HepG2 (cell line): ENCODE results near the gene FLACC1. TPM values are rescaled to one million over a fixed set of nuclear protein-coding genes. Genes with fewer than 3 reads are reported as not detected.

Experiments used
- ARHGAP35 ChIP-seq: sonication (generic); formaldehyde crosslinking; IDR thresholded peaks from 2 replicates; pipeline ENCODE4 v1.9.0; 2022; ENCODE audit warnings: mild to moderate bottlenecking, inconsistent platforms, moderate library complexity, missing genetic modification reagents, borderline replicate concordance
- ERF ChIP-seq: IDR thresholded peaks from 2 replicates; pipeline ENCODE4 v1.6.1; 2018; ENCODE audit warnings: missing biosample characterization, missing genetic modification reagents
- FOXA3 ChIP-seq: IDR thresholded peaks from 2 replicates; pipeline ENCODE4 v1.6.1; 2016; ENCODE audit warnings: missing genetic modification reagents, missing compliant biosample characterization
- GABPB1 ChIP-seq: IDR thresholded peaks from 2 replicates; pipeline ENCODE4 v1.6.1; 2016; ENCODE audit warnings: mild to moderate bottlenecking, missing genetic modification reagents, moderate library complexity, missing compliant biosample characterization
- KDM5A ChIP-seq: fragments of 200-600 bp; sonication (generic); IDR thresholded peaks from 2 replicates; pipeline ENCODE4 v1.7.0; 2018; ENCODE audit warnings: antibody characterized with exemption, mild to moderate bottlenecking, low read length, borderline replicate concordance
- NFYB ChIP-seq: sonication (generic); formaldehyde crosslinking; IDR thresholded peaks from 2 replicates; pipeline ENCODE4 v1.4.0; 2020; ENCODE audit warnings: missing genetic modification reagents
- PRPF4 ChIP-seq: fragments of 200-400 bp; formaldehyde crosslinking; IDR thresholded peaks from 2 replicates; pipeline ENCODE4 v1.6.1; 2016; ENCODE audit warnings: low read length, low read depth; ENCODE audit not compliant: poor library complexity, severe bottlenecking
- RFX3 ChIP-seq: IDR thresholded peaks from 2 replicates; pipeline ENCODE4 v1.6.1; 2016; ENCODE audit warnings: missing biosample characterization, missing genetic modification reagents
- TCF12 ChIP-seq, 2 experiments: fragments of 450-650 bp in 1 of 2; sonication (generic) in 1 of 2; formaldehyde crosslinking in 1 of 2; IDR thresholded peaks; 2 replicates each; pipeline versions ENCODE4 v1.6.1 to v1.8.0; 2017 to 2022; ENCODE audit warnings: antibody characterized with exemption in 1 of 2, mild to moderate bottlenecking in 1 of 2, missing genetic modification reagents in 1 of 2, moderate library complexity in 1 of 2
- ZBTB37 ChIP-seq: sonication (generic); formaldehyde crosslinking; IDR thresholded peaks from 2 replicates; pipeline ENCODE4 v1.4.0; 2020; ENCODE audit warnings: mild to moderate bottlenecking, missing genetic modification reagents
- ZNF382 ChIP-seq: sonication (generic); formaldehyde crosslinking; IDR thresholded peaks from 2 replicates; pipeline ENCODE4 v1.5.0; 2020; ENCODE audit warnings: missing genetic modification reagents, mild to moderate bottlenecking, borderline replicate concordance
- ZNF446 ChIP-seq: sonication (generic); formaldehyde crosslinking; IDR thresholded peaks from 2 replicates; pipeline ENCODE4 v1.5.0; 2020; ENCODE audit warnings: mild to moderate bottlenecking, missing genetic modification reagents
- ZNF512B ChIP-seq: sonication (generic); formaldehyde crosslinking; IDR thresholded peaks from 2 replicates; pipeline ENCODE4 v1.5.1; 2020; ENCODE audit warnings: missing genetic modification reagents, mild to moderate bottlenecking, borderline replicate concordance
- polyA plus RNA-seq, 8 experiments: library from polyadenylated mRNA; depleted of rRNA in 3 of 8; stranded (reverse) in 7 of 8; unstranded in 1 of 8; fragments of >200 nt; fragmentation: Illumina TruSeq in 4 of 8; extraction: Trizol in 4 of 8; gene quantifications; 2 replicates each; pipeline versions ENCODE4 v1.2.1 to v1.2.3, GENCODE V29; 2011 to 2016; ENCODE audit warnings: low read depth in 4 of 8, missing spikeins in 1 of 8, mixed read lengths in 1 of 8; ENCODE audit not compliant: insufficient read depth in 1 of 8
- total RNA-seq, 5 experiments: library from RNA; depleted of rRNA; stranded (reverse); fragments of >200 nt; fragmentation: Illumina TruSeq; extraction: Trizol; gene quantifications; 2 replicates each; pipeline ENCODE4 v1.2.3, GENCODE V29; 2016; ENCODE audit warnings: low read depth in 1 of 5
- TF ChIP-seq, protein P1 (sequence below): sonication (generic); formaldehyde crosslinking; IDR thresholded peaks from 2 replicates; pipeline ENCODE4 v1.8.1; 2022; ENCODE audit warnings: low read depth, mild to moderate bottlenecking, missing genetic modification reagents
- TF ChIP-seq, protein P2 (sequence below): sonication (generic); formaldehyde crosslinking; IDR thresholded peaks from 2 replicates; pipeline ENCODE4 v1.9.0; 2021; ENCODE audit warnings: missing genetic modification reagents, borderline replicate concordance
- TF ChIP-seq, protein P3 (sequence below): sonication (generic); formaldehyde crosslinking; IDR thresholded peaks from 2 replicates; pipeline ENCODE4 v1.4.0; 2020; ENCODE audit warnings: missing genetic modification reagents, borderline replicate concordance

The FLACC1 gene
- total and polyA plus RNA-seq, 2 of the 13 experiments (the other 11 are each of a cell fraction or from before 2014, with no cell fraction given) = 0.35 to 0.59 TPM

GRCh38 chr2:201357221-201357620 lies at the start of gene FLACC1 (continued):
- TF ChIP-seq, protein P1, sequence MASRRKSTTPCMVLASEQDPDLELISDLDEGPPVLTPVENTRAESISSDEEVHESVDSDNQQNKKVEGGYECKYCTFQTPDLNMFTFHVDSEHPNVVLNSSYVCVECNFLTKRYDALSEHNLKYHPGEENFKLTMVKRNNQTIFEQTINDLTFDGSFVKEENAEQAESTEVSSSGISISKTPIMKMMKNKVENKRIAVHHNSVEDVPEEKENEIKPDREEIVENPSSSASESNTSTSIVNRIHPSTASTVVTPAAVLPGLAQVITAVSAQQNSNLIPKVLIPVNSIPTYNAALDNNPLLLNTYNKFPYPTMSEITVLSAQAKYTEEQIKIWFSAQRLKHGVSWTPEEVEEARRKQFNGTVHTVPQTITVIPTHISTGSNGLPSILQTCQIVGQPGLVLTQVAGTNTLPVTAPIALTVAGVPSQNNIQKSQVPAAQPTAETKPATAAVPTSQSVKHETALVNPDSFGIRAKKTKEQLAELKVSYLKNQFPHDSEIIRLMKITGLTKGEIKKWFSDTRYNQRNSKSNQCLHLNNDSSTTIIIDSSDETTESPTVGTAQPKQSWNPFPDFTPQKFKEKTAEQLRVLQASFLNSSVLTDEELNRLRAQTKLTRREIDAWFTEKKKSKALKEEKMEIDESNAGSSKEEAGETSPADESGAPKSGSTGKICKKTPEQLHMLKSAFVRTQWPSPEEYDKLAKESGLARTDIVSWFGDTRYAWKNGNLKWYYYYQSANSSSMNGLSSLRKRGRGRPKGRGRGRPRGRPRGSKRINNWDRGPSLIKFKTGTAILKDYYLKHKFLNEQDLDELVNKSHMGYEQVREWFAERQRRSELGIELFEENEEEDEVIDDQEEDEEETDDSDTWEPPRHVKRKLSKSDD (CRISPR knock-in tag) = no peak
- peak; percentile 30; the same call in 1 of the 2 replicates for TF ChIP-seq FOXA3 (CRISPR knock-in tag)
- peak; percentile 85 for TF ChIP-seq RFX3 (CRISPR knock-in tag)
- no peak for TF ChIP-seq PRPF4
- no peak for TF ChIP-seq ZNF382 (CRISPR knock-in tag)
- no peak for TF ChIP-seq GABPB1 (CRISPR knock-in tag)
- no peak for TF ChIP-seq ZNF446 (CRISPR knock-in tag)
- TF ChIP-seq ARHGAP35 (CRISPR knock-in tag) = no peak
- peak; percentile 80 for TF ChIP-seq NFYB (CRISPR knock-in tag)
- TF ChIP-seq KDM5A = no peak
- no peak for TF ChIP-seq ZBTB37 (CRISPR knock-in tag)
- TF ChIP-seq, protein P2, sequence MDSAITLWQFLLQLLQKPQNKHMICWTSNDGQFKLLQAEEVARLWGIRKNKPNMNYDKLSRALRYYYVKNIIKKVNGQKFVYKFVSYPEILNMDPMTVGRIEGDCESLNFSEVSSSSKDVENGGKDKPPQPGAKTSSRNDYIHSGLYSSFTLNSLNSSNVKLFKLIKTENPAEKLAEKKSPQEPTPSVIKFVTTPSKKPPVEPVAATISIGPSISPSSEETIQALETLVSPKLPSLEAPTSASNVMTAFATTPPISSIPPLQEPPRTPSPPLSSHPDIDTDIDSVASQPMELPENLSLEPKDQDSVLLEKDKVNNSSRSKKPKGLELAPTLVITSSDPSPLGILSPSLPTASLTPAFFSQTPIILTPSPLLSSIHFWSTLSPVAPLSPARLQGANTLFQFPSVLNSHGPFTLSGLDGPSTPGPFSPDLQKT = no peak
- TF ChIP-seq, protein P3, sequence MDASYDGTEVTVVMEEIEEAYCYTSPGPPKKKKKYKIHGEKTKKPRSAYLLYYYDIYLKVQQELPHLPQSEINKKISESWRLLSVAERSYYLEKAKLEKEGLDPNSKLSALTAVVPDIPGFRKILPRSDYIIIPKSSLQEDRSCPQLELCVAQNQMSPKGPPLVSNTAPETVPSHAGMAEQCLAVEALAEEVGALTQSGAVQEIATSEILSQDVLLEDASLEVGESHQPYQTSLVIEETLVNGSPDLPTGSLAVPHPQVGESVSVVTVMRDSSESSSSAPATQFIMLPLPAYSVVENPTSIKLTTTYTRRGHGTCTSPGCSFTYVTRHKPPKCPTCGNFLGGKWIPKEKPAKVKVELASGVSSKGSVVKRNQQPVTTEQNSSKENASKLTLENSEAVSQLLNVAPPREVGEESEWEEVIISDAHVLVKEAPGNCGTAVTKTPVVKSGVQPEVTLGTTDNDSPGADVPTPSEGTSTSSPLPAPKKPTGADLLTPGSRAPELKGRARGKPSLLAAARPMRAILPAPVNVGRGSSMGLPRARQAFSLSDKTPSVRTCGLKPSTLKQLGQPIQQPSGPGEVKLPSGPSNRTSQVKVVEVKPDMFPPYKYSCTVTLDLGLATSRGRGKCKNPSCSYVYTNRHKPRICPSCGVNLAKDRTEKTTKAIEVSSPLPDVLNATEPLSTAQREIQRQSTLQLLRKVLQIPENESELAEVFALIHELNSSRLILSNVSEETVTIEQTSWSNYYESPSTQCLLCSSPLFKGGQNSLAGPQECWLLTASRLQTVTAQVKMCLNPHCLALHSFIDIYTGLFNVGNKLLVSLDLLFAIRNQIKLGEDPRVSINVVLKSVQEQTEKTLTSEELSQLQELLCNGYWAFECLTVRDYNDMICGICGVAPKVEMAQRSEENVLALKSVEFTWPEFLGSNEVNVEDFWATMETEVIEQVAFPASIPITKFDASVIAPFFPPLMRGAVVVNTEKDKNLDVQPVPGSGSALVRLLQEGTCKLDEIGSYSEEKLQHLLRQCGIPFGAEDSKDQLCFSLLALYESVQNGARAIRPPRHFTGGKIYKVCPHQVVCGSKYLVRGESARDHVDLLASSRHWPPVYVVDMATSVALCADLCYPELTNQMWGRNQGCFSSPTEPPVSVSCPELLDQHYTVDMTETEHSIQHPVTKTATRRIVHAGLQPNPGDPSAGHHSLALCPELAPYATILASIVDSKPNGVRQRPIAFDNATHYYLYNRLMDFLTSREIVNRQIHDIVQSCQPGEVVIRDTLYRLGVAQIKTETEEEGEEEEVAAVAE (CRISPR knock-in tag) = peak; percentile 99
- no peak for TF ChIP-seq ZNF512B (CRISPR knock-in tag)
- TF ChIP-seq ERF = no peak
- no peak for TF ChIP-seq TCF12 (IDR thresholded peaks at IDR 0.05)
- TF ChIP-seq TCF12 (CRISPR knock-in tag; IDR thresholded peaks at IDR 0.05) = no peak
